GM06990 (cell line): ENCODE data around the gene P3H2.

Source experiments
- DNase-seq: peaks from one replicate; pipeline ENCODE4 v3.0.0-alpha.2; 2011; ENCODE audit not compliant: insufficient read length; ENCODE audit errors: extremely low read depth
- H3K27me3 ChIP-seq: replicated peaks from 2 replicates; pipeline ENCODE4 v1.6.0; 2011; ENCODE audit warnings: low read length; ENCODE audit not compliant: control insufficient read depth, insufficient read depth
- H3K36me3 ChIP-seq: 2 replicates; pipeline ENCODE4 v1.5.1; 2011; ENCODE audit warnings: low read length; ENCODE audit not compliant: control insufficient read depth, insufficient read depth
- H3K4me3 ChIP-seq: replicated peaks from 2 replicates; pipeline ENCODE4 v1.5.1; 2011; ENCODE audit warnings: low read depth, mild to moderate bottlenecking, control low read depth, low read length
- CTCF ChIP-seq: IDR thresholded peaks from 2 replicates; pipeline ENCODE4 v1.5.1; 2011; ENCODE audit warnings: low read length, control low read depth, mild to moderate bottlenecking, inconsistent platforms; ENCODE audit not compliant: insufficient read depth, poor library complexity, severe bottlenecking

Gene P3H2

DNA sequence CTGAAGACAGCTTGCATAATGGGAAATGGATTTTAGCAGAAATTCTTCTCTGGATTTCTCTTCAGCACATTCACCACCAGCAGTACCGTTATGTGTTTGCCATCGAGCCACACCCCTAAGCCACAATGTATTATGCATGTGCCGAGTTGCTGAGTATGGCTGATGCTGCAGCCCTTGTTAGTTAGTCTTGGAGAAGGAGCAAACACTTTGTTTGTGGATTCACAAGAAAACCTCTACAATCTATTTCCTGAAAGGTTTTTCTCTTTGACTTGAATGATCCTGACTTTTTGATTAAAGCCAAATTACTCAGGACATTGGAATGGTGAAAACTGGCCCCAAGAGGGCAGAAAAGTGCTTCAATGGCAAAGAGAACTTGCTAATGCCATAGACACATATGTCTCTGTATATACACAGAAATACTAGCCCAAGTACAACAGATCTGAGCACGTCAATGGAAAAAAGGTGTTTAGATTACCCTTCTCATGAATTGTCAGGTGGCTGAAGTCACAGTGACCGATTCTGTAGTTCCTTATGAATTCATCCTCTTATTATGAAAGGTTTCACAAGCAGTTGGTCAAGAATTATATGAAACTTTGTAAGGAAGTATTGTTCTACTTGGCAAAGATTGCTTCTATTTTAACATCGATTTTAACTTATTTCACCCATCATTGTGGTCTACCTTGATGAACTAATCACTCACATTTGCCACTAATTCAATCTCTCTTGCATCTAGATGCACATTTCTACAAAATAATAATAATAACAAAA, 103.0 kb downstream of the P3H2 start:
- no peaks in the 10 kb centered on the region for H3K27me3 ChIP-seq
- no peaks in the 10 kb centered on the region for H3K36me3 ChIP-seq
- H3K4me3 ChIP-seq, result no peak overlapping the region
- TF ChIP-seq CTCF, result peak; percentile 32
- DNase-seq, result peak; percentile 73

GRCh38 chr3:190016966-190017365, 103.7 kb downstream of the P3H2 start:
- DNase-seq, result no peak
- TF ChIP-seq CTCF, result no peak
- Histone ChIP-seq H3K36me3 (no peaks in the 10 kb centered on the region), H3K27me3 (no peaks in the 10 kb centered on the region), H3K4me3 (no peak overlapping the region)

GRCh38 chr3:190014940-190015339, 105.8 kb downstream of the P3H2 start:
- no peak for TF ChIP-seq CTCF
- peak; percentile 49 for DNase-seq
- Histone ChIP-seq H3K4me3 (no peak overlapping the region), H3K27me3 (no peaks in the 10 kb centered on the region), H3K36me3 (no peaks in the 10 kb centered on the region)

GRCh38 chr3:190013943-190014924, 106.5 kb downstream of the P3H2 start:
- Histone ChIP-seq H3K4me3 (no peak overlapping the region), H3K27me3 (no peaks in the 10 kb centered on the region), H3K36me3 (no peaks in the 10 kb centered on the region)
- no peak for TF ChIP-seq CTCF
- peak; percentile 59 for DNase-seq

- H3K36me3 ChIP-seq, result no peaks in the 10 kb centered on the region
- TF ChIP-seq CTCF, result no peak
- H3K27me3 ChIP-seq, result no peaks in the 10 kb centered on the region
- no peak overlapping the region for H3K4me3 ChIP-seq
- DNase-seq, result no peak
These were observed 107.9 kb downstream of the P3H2 start for GRCh38 chr3:190012784-190013183.
